GM19043 (cell line): ENCODE results near the gene ABCG5.

Source experiments
- ATAC-seq: cut with Tn5 transposase; IDR thresholded peaks from one replicate; pipeline ENCODE4 v1.9.1; 2021; ENCODE audit warnings: low read depth; ENCODE audit not compliant: unreplicated experiment

ABCG5 gene

GRCh38 chr2:43842866-43843226 is 4.2 kb upstream of the ABCG5 start:
- ATAC-seq: no peak

GRCh38 chr2:43841949-43842865 is 3.6 kb upstream of the ABCG5 start:
- ATAC-seq: no peak

GRCh38 chr2:43840965-43841364 is 2.3 kb upstream of the ABCG5 start:
- no peak for ATAC-seq

- no peak for ATAC-seq
These were observed 1.3 kb upstream of the ABCG5 start for GRCh38 chr2:43839776-43840564.

GRCh38 chr2:43837831-43838559 is 644 bp downstream of the ABCG5 start:
- no peak for ATAC-seq

- no peak for ATAC-seq
These were observed 1.6 kb downstream of the ABCG5 start for GRCh38 chr2:43837033-43837432.

- no peak for ATAC-seq
These were observed 6.2 kb downstream of the ABCG5 start for GRCh38 chr2:43832457-43832856.

GRCh38 chr2:43831543-43832294 is 6.9 kb downstream of the ABCG5 start:
- ATAC-seq: no peak

GRCh38 chr2:43826305-43827250 is 12.1 kb downstream of the ABCG5 start:
- no peak for ATAC-seq

- ATAC-seq: no peak
These were observed 12.8 kb downstream of the ABCG5 start for GRCh38 chr2:43825841-43826240.

- ATAC-seq: no peak
These were observed 13.6 kb downstream of the ABCG5 start for GRCh38 chr2:43824951-43825493.

GRCh38 chr2:43824512-43824911 is 14.1 kb downstream of the ABCG5 start:
- ATAC-seq: no peak

GRCh38 chr2:43823751-43824150 is 14.9 kb downstream of the ABCG5 start:
- ATAC-seq: no peak

GRCh38 chr2:43822839-43823238 is 15.8 kb downstream of the ABCG5 start:
- no peak for ATAC-seq

GRCh38 chr2:43819491-43820163 is 19.0 kb downstream of the ABCG5 start:
- ATAC-seq: no peak

- ATAC-seq: no peak
These were observed 19.9 kb downstream of the ABCG5 start for GRCh38 chr2:43818761-43819160.

- ATAC-seq: no peak
These were observed 23.9 kb downstream of the ABCG5 start for GRCh38 chr2:43814711-43815110.

GRCh38 chr2:43812947-43813346 is 25.7 kb downstream of the ABCG5 start:
- ATAC-seq: no peak
